OCI-LY7 (cell line): ENCODE results near the gene RTL1. TPM values are rescaled to one million over a fixed set of nuclear protein-coding genes. Genes with fewer than 3 reads are reported as not detected.

Experiments used
- BruUV-seq: library from RNA; stranded (reverse); fragments of 400-500 nt; replicated peaks from 2 replicates; lab custom pipeline; 2021; lab: Mats Ljungman, UMichigan
- CTCF ChIA-PET: fragments of 300-600 bp; sonication (Branson Sonifier 250); formaldehyde crosslinking; loops from one replicate; lab custom pipeline; 2022; ENCODE audit warnings: antibody characterized with exemption; ENCODE audit not compliant: unreplicated experiment; lab: Charles Lee
- POLR2A ChIA-PET: fragments of 300-600 bp; sonication (Branson Sonifier 250); formaldehyde crosslinking; loops from one replicate; lab custom pipeline; 2022; ENCODE audit warnings: antibody characterized with exemption; lab: Charles Lee
- DNase-seq: peaks from one replicate; pipeline ENCODE4 v3.0.0-alpha.2; 2015; ENCODE audit warnings: low spot score
- H2AFZ ChIP-seq: fragments of 200-600 bp; sonication (generic), shearing (Covaris generic); 2 replicates; pipeline ENCODE4 v1.6.1; 2014; ENCODE audit warnings: mild to moderate bottlenecking, antibody characterized with exemption, low read length, moderate library complexity
- H3K27ac ChIP-seq: fragments of 200-600 bp; sonication (generic); 2 replicates; pipeline ENCODE4 v1.5.1; 2014; ENCODE audit warnings: mixed run types, low read depth, mild to moderate bottlenecking, moderate library complexity, low read length, inconsistent platforms; ENCODE audit not compliant: poor library complexity, severe bottlenecking
- H3K36me3 ChIP-seq: fragments of 200-600 bp; sonication (generic); 2 replicates; pipeline ENCODE4 v1.6.1; 2014; ENCODE audit warnings: mild to moderate bottlenecking, antibody characterized with exemption, low read length, moderate library complexity, mixed read lengths; ENCODE audit not compliant: insufficient read depth
- H3K4me1 ChIP-seq: fragments of 200-600 bp; sonication (generic); 2 replicates; pipeline ENCODE4 v1.5.1; 2014; ENCODE audit warnings: mild to moderate bottlenecking, low read length; ENCODE audit not compliant: insufficient read depth, poor library complexity, severe bottlenecking
- H3K4me2 ChIP-seq: fragments of 200-600 bp; sonication (generic); 2 replicates; pipeline ENCODE4 v1.6.1; 2014; ENCODE audit warnings: mild to moderate bottlenecking, low read length
- H3K4me3 ChIP-seq: fragments of 200-600 bp; sonication (generic); 2 replicates; pipeline ENCODE4 v1.5.1; 2014; ENCODE audit warnings: mild to moderate bottlenecking, low read depth, low read length; ENCODE audit not compliant: poor library complexity, severe bottlenecking
- H3K79me2 ChIP-seq: fragments of 200-600 bp; sonication (generic); 2 replicates; pipeline ENCODE4 v1.6.1; 2016; ENCODE audit warnings: low read depth, mild to moderate bottlenecking, low read length, moderate library complexity, mixed read lengths; ENCODE audit not compliant: insufficient read depth
- H3K9me2 ChIP-seq: fragments of 200-600 bp; sonication (generic); 2 replicates; pipeline ENCODE4 v1.6.1; 2016; ENCODE audit warnings: mild to moderate bottlenecking, low read length, mixed read lengths; ENCODE audit not compliant: insufficient read depth
- H3K9me3 ChIP-seq: fragments of 200-600 bp; sonication (generic); 2 replicates; pipeline ENCODE4 v1.6.1; 2014; ENCODE audit warnings: mild to moderate bottlenecking, mixed run types, low read length, mixed read lengths
- H4K20me1 ChIP-seq: fragments of 200-600 bp; sonication (generic); 2 replicates; pipeline ENCODE4 v1.6.1; 2014; ENCODE audit warnings: mild to moderate bottlenecking, antibody characterized with exemption, low read length, moderate library complexity, mixed read lengths; ENCODE audit not compliant: insufficient read depth
- EZH2phosphoT487 ChIP-seq: fragments of 200-600 bp; sonication (generic); IDR thresholded peaks from 2 replicates; pipeline ENCODE4 v1.6.1; 2018; ENCODE audit warnings: low read depth, borderline replicate concordance, mild to moderate bottlenecking, mixed run types, antibody characterized with exemption, low read length, moderate library complexity, mixed read lengths
- intact Hi-C: fragments of 100-400 bp; cut with micrococcal nuclease; formaldehyde crosslinking; loops from one replicate; pipeline ENCODE4 v1.10.0; 2022; ENCODE audit not compliant: unreplicated experiment
- total RNA-seq, 2 experiments: library from RNA; depleted of rRNA in 1 of 2; stranded (reverse); fragments of >200 nt in 1 of 2; shearing (Covaris generic) in 1 of 2; gene quantifications; 2 replicates each; pipeline ENCODE4 v1.2.3, GENCODE V29; 2014 to 2022
- TF ChIP-seq, protein P1 (sequence below): fragments of 200-600 bp; sonication (generic); conservative IDR thresholded peaks from 2 replicates; pipeline ENCODE4 v1.5.1; 2014; ENCODE audit warnings: mild to moderate bottlenecking, antibody characterized with exemption, low read length, moderate library complexity, mixed read lengths

Gene RTL1
- total RNA-seq, 2 experiments from 2014 or later: not detected

DNA sequence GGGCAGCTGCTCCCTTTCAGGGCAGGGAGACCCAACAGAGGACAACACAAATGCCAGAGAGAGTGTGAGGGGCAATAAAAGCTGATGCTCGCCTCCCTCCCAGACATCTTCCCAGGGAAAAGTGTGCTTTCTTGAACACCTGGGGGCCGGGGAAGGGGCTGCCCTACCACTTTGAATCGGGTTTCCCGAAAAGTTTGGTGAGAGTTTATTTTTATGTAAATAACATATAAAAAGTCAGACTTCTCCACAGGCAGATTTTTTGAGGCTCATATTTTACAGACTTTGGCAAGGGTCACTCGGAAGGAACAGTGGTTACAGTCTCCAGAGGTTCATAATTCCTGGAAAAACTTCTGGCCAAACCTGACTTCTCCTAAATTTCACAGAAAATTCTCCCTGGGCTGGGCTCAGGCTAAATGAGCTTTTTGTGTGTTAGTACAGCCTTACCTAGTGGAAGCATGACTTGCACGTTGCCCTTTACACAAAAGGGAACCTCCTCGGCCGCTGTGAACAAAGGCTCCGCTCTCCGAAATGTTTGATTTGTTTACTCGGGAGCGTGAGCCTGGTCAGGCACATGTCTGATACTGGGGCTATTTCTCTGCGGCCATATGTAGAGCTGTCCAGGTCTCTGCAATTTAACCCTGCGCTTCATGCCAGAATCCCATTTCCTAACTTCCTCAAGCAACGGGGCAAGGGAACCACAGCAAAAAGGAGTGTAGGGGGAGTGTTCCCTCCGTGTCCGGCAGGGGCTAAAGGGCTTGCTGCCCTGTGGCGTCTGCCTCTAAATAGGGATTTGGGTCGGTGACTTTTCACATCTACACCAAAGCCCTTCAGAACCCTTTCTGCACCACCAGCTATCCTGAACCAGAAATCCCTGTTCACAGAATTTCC is 3.4 kb downstream of the RTL1 start:
- ChIA-PET CTCF (no interaction called here), POLR2A (no interaction called here)
- Histone ChIP-seq H3K36me3 (no peaks in the 10 kb centered on the region), H4K20me1 (no peaks in the 10 kb centered on the region), H3K9me2 (no peaks in the 10 kb centered on the region), H2AFZ (no peak overlapping the region), H3K4me1 (no peaks in the 10 kb centered on the region), H3K9me3 (no peaks in the 10 kb centered on the region), H3K79me2 (no peaks in the 10 kb centered on the region), H3K4me3 (no peak overlapping the region), H3K4me2 (no peak overlapping the region), H3K27ac (no peak overlapping the region)
- intact Hi-C loops: no loop called here
- no TSS peak for BruUV-seq
- no peak for DNase-seq
- TF ChIP-seq, protein P1, sequence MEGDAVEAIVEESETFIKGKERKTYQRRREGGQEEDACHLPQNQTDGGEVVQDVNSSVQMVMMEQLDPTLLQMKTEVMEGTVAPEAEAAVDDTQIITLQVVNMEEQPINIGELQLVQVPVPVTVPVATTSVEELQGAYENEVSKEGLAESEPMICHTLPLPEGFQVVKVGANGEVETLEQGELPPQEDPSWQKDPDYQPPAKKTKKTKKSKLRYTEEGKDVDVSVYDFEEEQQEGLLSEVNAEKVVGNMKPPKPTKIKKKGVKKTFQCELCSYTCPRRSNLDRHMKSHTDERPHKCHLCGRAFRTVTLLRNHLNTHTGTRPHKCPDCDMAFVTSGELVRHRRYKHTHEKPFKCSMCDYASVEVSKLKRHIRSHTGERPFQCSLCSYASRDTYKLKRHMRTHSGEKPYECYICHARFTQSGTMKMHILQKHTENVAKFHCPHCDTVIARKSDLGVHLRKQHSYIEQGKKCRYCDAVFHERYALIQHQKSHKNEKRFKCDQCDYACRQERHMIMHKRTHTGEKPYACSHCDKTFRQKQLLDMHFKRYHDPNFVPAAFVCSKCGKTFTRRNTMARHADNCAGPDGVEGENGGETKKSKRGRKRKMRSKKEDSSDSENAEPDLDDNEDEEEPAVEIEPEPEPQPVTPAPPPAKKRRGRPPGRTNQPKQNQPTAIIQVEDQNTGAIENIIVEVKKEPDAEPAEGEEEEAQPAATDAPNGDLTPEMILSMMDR: no peak
- no peak for TF ChIP-seq EZH2phosphoT487

DNA sequence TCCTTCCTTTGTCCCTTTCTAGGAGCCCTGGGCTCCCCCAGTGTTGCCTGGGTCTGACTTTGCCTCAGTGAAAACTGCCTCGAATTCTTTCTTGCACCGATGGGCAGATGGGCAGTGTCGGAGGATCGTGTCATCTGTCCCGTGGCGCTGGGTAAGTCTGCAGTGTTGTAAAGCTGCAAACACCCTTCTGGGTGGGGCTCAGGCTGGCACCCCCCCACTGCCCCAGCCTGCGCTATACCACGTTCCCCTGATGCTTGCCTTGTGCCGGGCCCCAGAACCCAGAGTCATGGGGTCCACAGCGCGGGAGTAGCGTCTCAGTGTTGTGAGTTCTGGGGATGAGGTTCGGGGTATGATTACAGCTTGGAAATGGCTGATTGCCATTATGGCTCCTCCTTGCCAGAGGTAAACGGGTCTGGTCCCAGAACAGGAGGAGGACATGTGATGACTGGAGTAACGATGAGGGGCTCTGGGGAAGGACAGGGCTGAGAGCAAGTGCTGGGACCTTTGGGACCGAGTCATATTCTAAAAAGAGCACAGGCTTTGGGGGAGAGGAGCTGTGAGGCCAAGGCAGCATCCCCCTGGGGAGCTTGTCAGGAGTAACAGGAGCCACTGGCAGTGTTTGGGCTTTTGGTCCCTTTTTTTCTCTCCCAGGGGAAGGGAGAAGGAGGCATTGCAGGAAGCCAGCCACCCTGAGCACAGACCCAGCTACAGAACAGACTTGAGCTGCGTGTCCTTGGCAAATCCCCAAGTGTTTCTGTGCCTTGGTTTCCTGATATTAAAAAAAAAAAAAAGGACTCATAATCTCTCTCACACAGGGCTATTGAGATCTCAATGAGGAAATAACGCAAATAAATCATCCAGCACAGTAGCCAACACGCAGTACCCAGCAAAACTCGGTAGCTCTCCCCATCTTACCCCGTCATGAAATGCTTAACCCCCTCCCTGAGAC is 4.3 kb downstream of the RTL1 start:
- no TSS peak for BruUV-seq
- TF ChIP-seq, protein P1: no peak
- no peak for TF ChIP-seq EZH2phosphoT487
- Histone ChIP-seq H2AFZ (no peak overlapping the region), H3K4me1 (no peaks in the 10 kb centered on the region), H3K9me3 (no peaks in the 10 kb centered on the region), H3K36me3 (no peaks in the 10 kb centered on the region), H3K9me2 (no peaks in the 10 kb centered on the region), H3K4me2 (no peak overlapping the region), H3K27ac (no peak overlapping the region), H3K79me2 (no peaks in the 10 kb centered on the region), H4K20me1 (no peaks in the 10 kb centered on the region), H3K4me3 (no peak overlapping the region)
- intact Hi-C loops: no loop called here
- no peak for DNase-seq
- ChIA-PET POLR2A (interaction anchor here (0.6 kb wide), 1 partner anchor 793 kb away, joined by 3 read pairs; no protein-coding TSS in a partner anchor), CTCF (no interaction called here)
